Tibial nerve (tissue), 4 donors: ENCODE results near the gene MBOAT2. TPM values are rescaled to one million over a fixed set of nuclear protein-coding genes. Genes with fewer than 3 reads are reported as not detected.
"Not testable (repeated sequence)": the region's sequence is repeated elsewhere in the genome, so short reads cannot be mapped to it uniquely, and the experiment has no call there.

Experiments
- DNase-seq, 2 donors: peaks; one replicate each; pipeline ENCODE4 v3.0.0-alpha.2; 2019; ENCODE audit warnings: low spot score in 2 of 2
- H3K27ac ChIP-seq, 4 donors: fragments of 200-600 bp; sonication (generic) in 3 of 4; one replicate each; pipeline ENCODE4 v1.5.1; 2017 to 2019; ENCODE audit warnings: mild to moderate bottlenecking in 1 of 4
- H3K27me3 ChIP-seq, 2 donors: fragments of 200-600 bp; sonication (generic) in 1 of 2; one replicate each; pipeline versions ENCODE4 v1.5.1 to v1.6.0; 2017 to 2019
- H3K36me3 ChIP-seq, 3 donors: fragments of 200-600 bp; sonication (generic); one replicate each; pipeline ENCODE4 v1.5.1; 2018 to 2019
- H3K4me1 ChIP-seq, 4 donors: fragments of 200-600 bp; sonication (generic) in 3 of 4; one replicate each; pipeline ENCODE4 v1.5.1; 2017 to 2019
- H3K4me3 ChIP-seq, 4 donors: fragments of 200-600 bp; sonication (generic) in 3 of 4; one replicate each; pipeline ENCODE4 v1.5.1; 2017 to 2019; ENCODE audit warnings: mild to moderate bottlenecking in 1 of 4, moderate library complexity in 1 of 4
- H3K9me3 ChIP-seq, 4 donors: fragments of 200-600 bp; sonication (generic) in 3 of 4; one replicate each; pipeline ENCODE4 v1.5.1; 2017 to 2019
- EP300 ChIP-seq, 2 donors: sonication (generic); formaldehyde crosslinking; IDR thresholded peaks; one replicate each; pipeline ENCODE4 v1.6.1; 2017; ENCODE audit warnings: antibody characterized with exemption in 2 of 2, mild to moderate bottlenecking in 1 of 2
- POLR2A ChIP-seq, 2 donors: fragments of 450-650 bp; IDR thresholded peaks; one replicate each; pipeline ENCODE4 v1.6.1; 2017; ENCODE audit warnings: antibody characterized with exemption in 2 of 2, mild to moderate bottlenecking in 2 of 2, moderate library complexity in 2 of 2
- WGBS, 2 donors: methylation state at CpG; one replicate each; pipeline ENCODE4 v1.1.5; 2018; 5-methylcytosine and 5-hydroxymethylcytosine counted together
- total RNA-seq, 4 donors: library from RNA; depleted of rRNA; stranded (reverse); fragments of >200 nt; gene quantifications; one replicate each; pipeline ENCODE4 v1.1.0, GENCODE V29; 2016
- TF ChIP-seq, protein P1 (sequence below), 5 experiments: fragments of 200-600 bp in 3 of 5; fragments of 450-650 bp in 2 of 5; sonication (generic) in 3 of 5; IDR thresholded peaks; one replicate each; pipeline ENCODE4 v1.5.1; 2016 to 2019; ENCODE audit warnings: antibody characterized with exemption in 5 of 5, mild to moderate bottlenecking in 3 of 5, moderate library complexity in 2 of 5

MBOAT2 gene
- total RNA-seq, 4 donors from 2014 or later, result 23.7 to 56.2 (median 45.5) TPM

DNA sequence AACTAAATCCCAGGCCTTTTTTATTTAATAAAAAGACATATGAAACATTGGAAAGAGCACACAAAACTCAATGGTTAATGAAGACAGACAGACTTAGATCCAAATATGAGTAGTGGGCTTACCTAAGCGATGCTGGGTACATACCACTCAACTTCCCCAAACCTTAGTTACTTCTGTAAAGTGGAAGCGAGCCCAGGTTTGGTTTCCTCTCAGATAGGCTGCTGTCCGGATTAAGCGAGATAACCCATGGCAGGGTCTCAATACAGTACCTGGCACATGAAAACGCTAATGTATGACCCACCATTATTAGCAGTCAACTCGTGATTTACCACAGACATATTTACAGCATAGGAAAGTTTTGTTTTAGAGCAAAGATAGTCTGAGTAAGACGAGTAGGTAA, 21.6 kb downstream of the MBOAT2 start:
- no peak overlapping the region for H3K4me3 ChIP-seq
- H3K9me3 ChIP-seq, result no peaks in the 10 kb centered on the region
- TF ChIP-seq EP300 (IDR thresholded peaks at IDR 0.05), result no peak
- TF ChIP-seq, protein P1, sequence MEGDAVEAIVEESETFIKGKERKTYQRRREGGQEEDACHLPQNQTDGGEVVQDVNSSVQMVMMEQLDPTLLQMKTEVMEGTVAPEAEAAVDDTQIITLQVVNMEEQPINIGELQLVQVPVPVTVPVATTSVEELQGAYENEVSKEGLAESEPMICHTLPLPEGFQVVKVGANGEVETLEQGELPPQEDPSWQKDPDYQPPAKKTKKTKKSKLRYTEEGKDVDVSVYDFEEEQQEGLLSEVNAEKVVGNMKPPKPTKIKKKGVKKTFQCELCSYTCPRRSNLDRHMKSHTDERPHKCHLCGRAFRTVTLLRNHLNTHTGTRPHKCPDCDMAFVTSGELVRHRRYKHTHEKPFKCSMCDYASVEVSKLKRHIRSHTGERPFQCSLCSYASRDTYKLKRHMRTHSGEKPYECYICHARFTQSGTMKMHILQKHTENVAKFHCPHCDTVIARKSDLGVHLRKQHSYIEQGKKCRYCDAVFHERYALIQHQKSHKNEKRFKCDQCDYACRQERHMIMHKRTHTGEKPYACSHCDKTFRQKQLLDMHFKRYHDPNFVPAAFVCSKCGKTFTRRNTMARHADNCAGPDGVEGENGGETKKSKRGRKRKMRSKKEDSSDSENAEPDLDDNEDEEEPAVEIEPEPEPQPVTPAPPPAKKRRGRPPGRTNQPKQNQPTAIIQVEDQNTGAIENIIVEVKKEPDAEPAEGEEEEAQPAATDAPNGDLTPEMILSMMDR (IDR thresholded peaks at IDR 0.05), result no peak
- TF ChIP-seq POLR2A (IDR thresholded peaks at IDR 0.05), result no peak
- no peaks in the 10 kb centered on the region for H3K27me3 ChIP-seq
- no peak overlapping the region for H3K27ac ChIP-seq
- H3K36me3 ChIP-seq, result no peaks in the 10 kb centered on the region
- no peak for DNase-seq
- 87 to 89% methylated on average over 7 of the region's 7 CpGs for WGBS, 2 donors
- H3K4me1 ChIP-seq, result peaks cover 0 to 20% (median 0%) of the 10 kb centered on the region in 4 donors

DNA sequence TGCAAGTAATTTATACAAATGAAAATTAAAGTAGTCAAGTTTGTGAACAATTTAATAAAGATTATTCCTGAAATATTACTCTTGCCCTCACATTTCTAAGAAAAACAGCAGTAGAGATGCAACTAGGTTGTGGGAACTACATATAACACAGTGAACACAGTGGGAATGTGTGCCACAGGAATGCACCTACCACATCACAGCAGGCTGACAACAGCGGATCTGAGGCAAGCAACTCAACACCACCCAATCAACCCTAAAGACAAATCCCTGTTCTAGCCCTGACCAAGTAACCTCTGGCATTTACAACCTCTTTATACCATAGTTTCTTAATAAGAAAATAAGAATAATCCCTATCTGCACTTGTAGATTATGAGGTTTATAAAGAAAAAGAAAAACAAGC, 23.4 kb downstream of the MBOAT2 start:
- no peak for DNase-seq
- Histone ChIP-seq H3K4me3 (no peak overlapping the region), H3K27me3 (no peaks in the 10 kb centered on the region), H3K9me3 (no peaks in the 10 kb centered on the region), H3K36me3 (no peaks in the 10 kb centered on the region), H3K27ac (no peak overlapping the region), H3K4me1 (peaks cover 0 to 22% (median 0%) of the 10 kb centered on the region in 4 donors)
- no peak for TF ChIP-seq POLR2A (IDR thresholded peaks at IDR 0.05)
- no peak for TF ChIP-seq EP300 (IDR thresholded peaks at IDR 0.05)
- TF ChIP-seq, protein P1 (IDR thresholded peaks at IDR 0.05), result no peak
- WGBS, 2 donors, result 80 to 93% methylated on average over 1 of the region's 1 CpG

DNA sequence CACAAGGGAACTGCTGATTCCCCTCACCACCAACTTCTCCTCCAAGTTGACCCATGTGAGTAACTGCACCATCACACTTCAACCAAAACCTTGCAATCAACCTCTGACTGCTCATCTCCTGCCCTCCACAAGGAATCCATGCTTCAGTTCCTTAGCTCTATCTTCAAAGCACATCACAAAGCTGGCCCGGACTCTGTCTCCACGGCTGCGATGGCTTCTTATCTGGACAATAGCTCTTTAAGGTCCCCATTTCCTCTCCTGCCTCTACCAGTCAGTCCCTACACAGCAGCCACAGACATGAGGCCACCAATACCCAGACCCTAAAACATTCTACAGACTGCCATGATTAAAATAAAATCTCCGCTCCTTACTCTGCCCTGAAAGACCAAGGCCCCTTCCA, 25.7 kb downstream of the MBOAT2 start:
- TF ChIP-seq EP300 (IDR thresholded peaks at IDR 0.05) (no peak), POLR2A (IDR thresholded peaks at IDR 0.05) (no peak)
- TF ChIP-seq, protein P1 (IDR thresholded peaks at IDR 0.05), result no peak
- Histone ChIP-seq H3K36me3 (no peaks in the 10 kb centered on the region), H3K27me3 (no peaks in the 10 kb centered on the region), H3K4me1 (peaks cover 0 to 8% (median 0%) of the 10 kb centered on the region in 4 donors), H3K9me3 (no peaks in the 10 kb centered on the region), H3K27ac (no peak overlapping the region), H3K4me3 (no peak overlapping the region)
- no peak for DNase-seq
- 89 to 91% methylated on average over 4 of the region's 4 CpGs for WGBS, 2 donors

DNA sequence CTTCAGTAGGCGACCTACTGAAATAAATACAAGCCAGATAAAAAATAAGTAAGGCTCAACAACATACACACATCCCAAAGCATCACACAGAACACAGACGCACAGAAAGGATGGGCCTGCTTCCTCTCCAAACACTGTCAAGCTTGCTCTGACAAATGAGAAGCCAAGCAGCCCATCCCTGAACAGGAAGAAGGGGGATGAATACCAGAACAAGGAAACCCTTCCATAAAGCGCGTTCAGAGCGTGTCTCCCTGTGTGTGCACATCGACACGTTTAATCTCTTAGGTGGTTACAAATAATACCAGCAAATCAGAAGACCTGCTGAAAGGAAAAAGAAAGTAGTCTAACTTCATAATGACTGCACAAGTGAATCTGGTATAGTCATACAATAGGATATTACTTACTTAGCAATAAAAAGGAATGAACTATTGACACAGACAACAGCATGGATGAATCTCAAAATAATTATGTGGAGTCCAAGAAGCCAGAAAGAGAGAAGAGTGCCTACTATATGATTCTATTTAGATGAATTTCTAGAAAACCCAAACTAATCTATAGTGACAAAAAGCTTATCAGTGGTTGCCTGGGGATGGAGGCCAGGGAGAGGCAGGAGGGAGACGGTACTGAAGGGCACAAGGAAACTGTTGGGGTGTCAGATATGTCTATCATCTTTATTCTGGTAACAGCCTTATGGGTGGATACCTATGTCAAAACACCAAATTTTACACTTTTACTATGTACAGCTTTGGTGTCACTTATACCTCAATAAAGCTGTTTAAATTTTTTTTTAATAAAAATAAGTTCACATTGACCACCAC, 26.8 kb downstream of the MBOAT2 start:
- no peaks in the 10 kb centered on the region for H3K27me3 ChIP-seq
- TF ChIP-seq, protein P1 (IDR thresholded peaks at IDR 0.05), result no peak
- no peak for TF ChIP-seq EP300 (IDR thresholded peaks at IDR 0.05)
- TF ChIP-seq POLR2A (IDR thresholded peaks at IDR 0.05), result no peak
- no peaks in the 10 kb centered on the region for H3K9me3 ChIP-seq
- no peak for DNase-seq
- H3K4me1 ChIP-seq, result peaks cover 0 to 8% (median 0%) of the 10 kb centered on the region in 4 donors
- H3K4me3 ChIP-seq, result no peak overlapping the region
- no peak overlapping the region for H3K27ac ChIP-seq
- 32 to 35% methylated on average over 8 of the region's 8 CpGs for WGBS, 2 donors
- no peaks in the 10 kb centered on the region for H3K36me3 ChIP-seq

DNA sequence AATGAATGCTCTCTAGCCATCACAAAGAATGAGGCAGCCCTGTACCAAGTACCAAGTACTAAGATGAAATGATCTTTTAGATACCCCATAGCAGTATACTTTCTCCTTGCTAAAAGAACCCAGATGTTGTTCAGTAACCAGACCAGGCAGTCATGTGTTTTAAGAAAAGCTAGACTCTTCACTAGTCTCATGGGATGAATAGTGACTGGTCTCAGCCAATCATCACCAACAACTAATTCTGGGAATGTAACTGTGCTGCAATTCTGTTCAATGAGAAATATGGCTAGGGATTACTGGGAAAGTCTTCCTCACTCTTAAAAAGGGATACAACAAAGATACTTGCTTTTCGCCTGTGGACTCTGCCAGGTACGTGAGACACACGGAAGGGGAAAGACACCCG, 29.5 kb downstream of the MBOAT2 start:
- peaks cover 0 to 8% (median 0%) of the 10 kb centered on the region in 4 donors for H3K4me1 ChIP-seq
- no peaks in the 10 kb centered on the region for H3K36me3 ChIP-seq
- TF ChIP-seq EP300 (IDR thresholded peaks at IDR 0.05) (no peak), POLR2A (IDR thresholded peaks at IDR 0.05) (no peak)
- TF ChIP-seq, protein P1 (IDR thresholded peaks at IDR 0.05), result no peak
- H3K27ac ChIP-seq, result no peak overlapping the region
- no peak overlapping the region for H3K4me3 ChIP-seq
- WGBS, 2 donors, result 80 to 90% methylated on average over 4 of the region's 4 CpGs
- H3K27me3 ChIP-seq, result no peaks in the 10 kb centered on the region
- DNase-seq, result no peak
- no peaks in the 10 kb centered on the region for H3K9me3 ChIP-seq

DNA sequence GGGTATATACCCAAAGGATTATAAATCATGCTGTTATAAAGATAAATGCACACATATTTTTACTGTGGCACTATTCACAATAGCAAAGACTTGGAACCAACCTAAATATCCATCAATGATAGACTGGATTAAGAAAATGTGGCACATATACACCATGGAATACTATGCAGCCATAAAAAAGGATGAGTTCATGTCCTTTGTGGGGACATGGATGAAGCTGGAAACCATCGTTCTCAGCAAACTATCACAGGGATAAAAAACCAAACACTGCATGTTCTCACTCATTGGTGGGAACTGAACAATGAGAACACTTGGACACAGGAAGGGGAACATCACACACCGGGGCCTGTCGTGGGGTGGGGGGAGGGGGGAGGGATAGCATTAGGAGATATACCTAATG, 30.5 kb downstream of the MBOAT2 start:
- DNase-seq, H3K4me1 ChIP-seq, H3K36me3 ChIP-seq, H3K27me3 ChIP-seq, H3K4me3 ChIP-seq, H3K27ac ChIP-seq, H3K9me3 ChIP-seq: not testable (repeated sequence)
- 95 to 99% methylated on average over 3 of the region's 3 CpGs for WGBS, 2 donors

DNA sequence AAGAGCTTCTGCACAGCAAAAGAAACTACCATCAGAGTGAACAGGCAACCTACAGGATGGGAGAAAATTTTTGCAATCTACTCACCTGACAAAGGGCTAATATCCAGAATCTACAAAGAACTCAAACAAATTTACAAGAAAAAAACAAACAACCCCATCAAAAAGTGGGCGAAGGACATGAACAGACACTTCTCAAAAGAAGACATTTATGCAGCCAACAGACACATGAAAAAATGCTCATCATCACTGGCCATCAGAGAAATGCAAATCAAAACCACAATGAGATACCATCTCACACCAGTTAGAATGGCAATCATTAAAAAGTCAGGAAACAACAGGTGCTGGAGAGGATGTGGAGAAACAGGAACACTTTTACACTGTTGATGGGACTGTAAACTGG, 30.9 kb downstream of the MBOAT2 start:
- H3K4me1 ChIP-seq, DNase-seq, H3K36me3 ChIP-seq, H3K27me3 ChIP-seq, H3K4me3 ChIP-seq, H3K27ac ChIP-seq, H3K9me3 ChIP-seq: not testable (repeated sequence)
- WGBS, 2 donors, result 88% methylated on average over 1 of the region's 1 CpG; no CpG with 5 or more reads in 1 of the 2 donors

DNA sequence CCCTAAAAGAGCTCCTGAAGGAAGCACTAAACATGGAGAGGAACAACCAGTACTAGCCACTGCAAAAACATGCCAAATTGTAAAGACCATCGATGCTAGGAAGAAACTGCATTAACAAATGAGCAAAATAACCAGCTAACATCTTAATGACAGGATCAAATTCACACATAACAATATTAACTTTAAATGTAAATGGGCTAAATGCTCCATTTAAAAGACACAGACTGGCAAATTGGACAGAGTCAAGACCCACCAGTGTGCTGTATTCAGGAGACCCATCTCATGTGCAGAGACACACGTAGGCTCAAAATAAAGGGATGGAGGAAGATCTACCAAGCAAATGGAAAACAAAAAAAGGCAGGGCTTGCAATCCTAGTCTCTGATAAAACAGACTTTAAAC, 34.1 kb downstream of the MBOAT2 start:
- H3K9me3 ChIP-seq, H3K4me3 ChIP-seq, H3K27me3 ChIP-seq, DNase-seq, H3K36me3 ChIP-seq, H3K4me1 ChIP-seq, H3K27ac ChIP-seq: not testable (repeated sequence)
- 96 to 98% methylated on average over 2 of the region's 2 CpGs for WGBS, 2 donors
